Smooth muscle cell of bladder (primary cell): Measurements from ENCODE around the gene PLEKHJ1. TPM values are rescaled to one million over a fixed set of nuclear protein-coding genes. Genes with fewer than 3 reads are reported as not detected.

Source experiments
- total RNA-seq: library from RNA; depleted of rRNA; stranded (reverse); fragments of >200 nt; gene quantifications from 2 replicates; pipeline ENCODE4 v1.2.3, GENCODE V29; 2014

PLEKHJ1 gene
- 37.3 and 41.0 TPM in 2 replicates for total RNA-seq

GRCh38 chr19:2236314-2237050 is at the start of gene PLEKHJ1, which contains the start of gene SF3A2:
PLEKHJ1 (minus strand) TSS chr19:2236329; CDS start chr19:2236248, 81 bp downstream.
SF3A2 (plus strand) TSS chr19:2236824; CDS start chr19:2243419, 6,595 bp downstream.

GRCh38 chr19:2282062-2282861 is 46.1 kb upstream of the PLEKHJ1 start, which contains the start of gene PEAK3:
PEAK3 (minus strand) TSS chr19:2282175; CDS start chr19:2280931, 1,244 bp downstream.

GRCh38 chr19:2255982-2256685 is 20.0 kb upstream of the PLEKHJ1 start, which contains the start of gene JSRP1:
JSRP1 (minus strand) TSS chr19:2256417; CDS start chr19:2255314, 1,103 bp downstream.

GRCh38 chr19:2249010-2249866 is 13.1 kb upstream of the PLEKHJ1 start, which contains the start of gene AMH:
AMH (plus strand) TSS chr19:2249323; CDS start chr19:2249333, 10 bp downstream.

Other genes with a start within 250 kb of the PLEKHJ1 start
- 36.4 and 47.9 TPM in 2 replicates for gene BTBD2, start 220.6 kb downstream of the PLEKHJ1 start, total RNA-seq
- gene MKNK2, start 185.1 kb downstream of the PLEKHJ1 start, total RNA-seq: 75.9 and 141 TPM in 2 replicates
- 11.2 and 14.3 TPM in 2 replicates for gene MOB3A, start 140.0 kb downstream of the PLEKHJ1 start, total RNA-seq
- 1.0 and 1.6 TPM in 2 replicates for gene IZUMO4, start 139.4 kb downstream of the PLEKHJ1 start, total RNA-seq
- gene AP3D1, start 84.8 kb downstream of the PLEKHJ1 start, total RNA-seq: 70.8 and 93.7 TPM in 2 replicates
- gene DOT1L, start 72.4 kb downstream of the PLEKHJ1 start, total RNA-seq: 2.7 and 3.0 TPM in 2 replicates
- gene SF3A2, start 495 bp upstream of the PLEKHJ1 start, total RNA-seq: 21.3 and 23.7 TPM in 2 replicates
- 0.28 and 0.46 TPM in 2 replicates for gene AMH, start 13.0 kb upstream of the PLEKHJ1 start, total RNA-seq
- gene JSRP1, start 20.1 kb upstream of the PLEKHJ1 start, total RNA-seq: 0.37 TPM in 1 of 2 replicates, not detected in the other
- not detected in 2 replicates for gene PEAK3, start 45.8 kb upstream of the PLEKHJ1 start, total RNA-seq
- under 0.01 TPM in 1 of 2 replicates, not detected in the other for gene LINGO3, start 71.8 kb upstream of the PLEKHJ1 start, total RNA-seq
- gene LSM7, start 92.3 kb upstream of the PLEKHJ1 start, total RNA-seq: 98.0 and 104 TPM in 2 replicates
- 25.0 and 38.2 TPM in 2 replicates for gene SPPL2B, start 92.4 kb upstream of the PLEKHJ1 start, total RNA-seq
- not detected in 2 replicates for gene TMPRSS9, start 123.9 kb upstream of the PLEKHJ1 start, total RNA-seq
- 31.7 and 38.4 TPM in 2 replicates for gene TIMM13, start 191.3 kb upstream of the PLEKHJ1 start, total RNA-seq
- 38.4 and 46.4 TPM in 2 replicates for gene LMNB2, start 220.6 kb upstream of the PLEKHJ1 start, total RNA-seq
- 20.1 and 24.9 TPM in 2 replicates for gene GADD45B, start 239.8 kb upstream of the PLEKHJ1 start, total RNA-seq